ENCODE measurements around the gene MED13.

- no peak for TF ChIP-seq POLR2A (IDR thresholded peaks at IDR 0.05; ENCODE audit: low read length)
- no peak for TF ChIP-seq GATA1 (IDR thresholded peaks at IDR 0.05; ENCODE audit: low read depth, low read length)
Observed at GRCh38 chr17:62090021-62090824, 25.1 kb upstream of the MED13 start.
